Left forelimb (tissue), 1 donor: ENCODE data around the gene CDC123.
"Not testable (repeated sequence)": the region's sequence is repeated elsewhere in the genome, so short reads cannot be mapped to it uniquely, and the experiment has no call there.

Experiments
- DNase-seq: peaks from one replicate; pipeline ENCODE4 v3.0.0-alpha.2; 2018; ENCODE audit warnings: low spot score

The CDC123 gene

GRCh38 chr10:12195603-12196506, at the start of gene CDC123, which contains the start of gene NUDT5:
Gene CDC123 (plus strand): TSS chr10:12196188. CDS start chr10:12196246, 58 bp downstream.
Gene NUDT5 (minus strand): TSS chr10:12195891. CDS start chr10:12186291, 9,600 bp downstream.
- DNase-seq, result peak; percentile 92

GRCh38 chr10:12150163-12150562, 45.8 kb upstream of the CDC123 start:
- no peak for DNase-seq

- DNase-seq, result no peak
Measured at GRCh38 chr10:12154516-12154915, 41.5 kb upstream of the CDC123 start.

GRCh38 chr10:12156367-12157123, 39.4 kb upstream of the CDC123 start:
- DNase-seq, result no peak

- DNase-seq, result no peak
Measured at GRCh38 chr10:12158111-12158510, 37.9 kb upstream of the CDC123 start.

- no peak for DNase-seq
Measured at GRCh38 chr10:12160664-12161063, 35.3 kb upstream of the CDC123 start.

- no peak for DNase-seq
Measured at GRCh38 chr10:12162927-12163326, 33.1 kb upstream of the CDC123 start.

GRCh38 chr10:12164085-12164484, 31.9 kb upstream of the CDC123 start:
- DNase-seq, result no peak

GRCh38 chr10:12165036-12165435, 31.0 kb upstream of the CDC123 start:
- no peak for DNase-seq

GRCh38 chr10:12165999-12166775, 29.8 kb upstream of the CDC123 start:
- DNase-seq, result no peak

GRCh38 chr10:12171512-12171911, 24.5 kb upstream of the CDC123 start:
- not testable (repeated sequence) for DNase-seq

- DNase-seq, result no peak
Measured at GRCh38 chr10:12177642-12178041, 18.3 kb upstream of the CDC123 start.

GRCh38 chr10:12179606-12180170, 16.3 kb upstream of the CDC123 start:
- no peak for DNase-seq

- no peak for DNase-seq
Measured at GRCh38 chr10:12180221-12180974, 15.6 kb upstream of the CDC123 start.

GRCh38 chr10:12181065-12181775, 14.8 kb upstream of the CDC123 start:
- DNase-seq, result no peak

GRCh38 chr10:12184165-12184564, 11.8 kb upstream of the CDC123 start:
- DNase-seq, result no peak

- DNase-seq, result no peak
Measured at GRCh38 chr10:12186323-12186722, 9.7 kb upstream of the CDC123 start.

GRCh38 chr10:12187321-12187905, 8.6 kb upstream of the CDC123 start:
- no peak for DNase-seq

GRCh38 chr10:12188656-12189055, 7.3 kb upstream of the CDC123 start:
- DNase-seq, result no peak

GRCh38 chr10:12189426-12189825, 6.6 kb upstream of the CDC123 start:
- DNase-seq, result no peak
